Esophagus squamous epithelium (tissue), 4 donors: ENCODE measurements around the gene FRS3.

ENCODE experiments used
- CTCF ChIP-seq, 6 experiments: fragments of 450-650 bp in 4 of 6; fragments of 200-600 bp in 2 of 6; sonication (generic) in 2 of 6; IDR thresholded peaks; one replicate each; pipeline ENCODE4 v1.5.1; 2016 to 2019; ENCODE audit warnings: antibody characterized with exemption in 6 of 6, mild to moderate bottlenecking in 4 of 6, moderate library complexity in 4 of 6
- POLR2A ChIP-seq, 4 donors: fragments of 450-650 bp; IDR thresholded peaks; one replicate each; pipeline ENCODE4 v1.6.1; 2017; ENCODE audit warnings: antibody characterized with exemption in 4 of 4, mild to moderate bottlenecking in 4 of 4, moderate library complexity in 3 of 4

- TF ChIP-seq CTCF (IDR thresholded peaks at IDR 0.05), result no peak
- no peak for TF ChIP-seq POLR2A (IDR thresholded peaks at IDR 0.05)
Measured at GRCh38 chr6:41743406-41744235, 36.1 kb downstream of the FRS3 start.
